GM19238 (cell line): ENCODE results near the gene GARNL3.

Experiments
- DNase-seq: peaks from one replicate; pipeline ENCODE4 v3.0.0; 2011; ENCODE audit warnings: low spot score; ENCODE audit not compliant: insufficient read length

The GARNL3 gene

GRCh38 chr9:127404631-127405030, 140.1 kb downstream of the GARNL3 start:
- no peak for DNase-seq

GRCh38 chr9:127405344-127406125, 141.0 kb downstream of the GARNL3 start:
- no peak for DNase-seq

DNA sequence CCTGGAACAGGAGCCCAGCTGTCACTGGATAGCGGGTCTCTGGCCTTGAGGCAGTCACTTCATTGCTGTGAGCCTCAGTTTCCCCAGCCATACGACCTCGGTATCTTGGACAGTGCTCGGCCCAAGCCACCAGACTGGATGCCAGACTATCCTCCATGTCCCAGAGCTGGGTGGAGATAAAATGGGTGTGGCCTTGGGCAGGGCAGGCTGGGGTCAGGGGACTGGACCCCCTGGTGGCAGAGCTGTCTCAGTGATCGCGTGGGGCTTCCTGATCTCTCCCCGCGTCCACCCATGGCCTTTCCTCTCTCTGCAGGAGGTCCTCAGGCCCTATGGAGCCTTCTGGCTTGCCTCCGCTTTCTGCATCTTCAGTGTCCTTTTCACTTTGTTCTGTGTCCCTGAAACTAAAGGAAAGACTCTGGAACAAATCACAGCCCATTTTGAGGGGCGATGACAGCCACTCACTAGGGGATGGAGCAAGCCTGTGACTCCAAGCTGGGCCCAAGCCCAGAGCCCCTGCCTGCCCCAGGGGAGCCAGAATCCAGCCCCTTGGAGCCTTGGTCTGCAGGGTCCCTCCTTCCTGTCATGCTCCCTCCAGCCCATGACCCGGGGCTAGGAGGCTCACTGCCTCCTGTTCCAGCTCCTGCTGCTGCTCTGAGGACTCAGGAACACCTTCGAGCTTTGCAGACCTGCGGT, 142.4 kb downstream of the GARNL3 start:
- no peak for DNase-seq

GRCh38 chr9:127407492-127407843, 142.9 kb downstream of the GARNL3 start:
- no peak for DNase-seq

- DNase-seq: no peak
These were observed 146.5 kb downstream of the GARNL3 start for GRCh38 chr9:127411122-127411521.

- DNase-seq: no peak
These were observed 150.6 kb downstream of the GARNL3 start for GRCh38 chr9:127415141-127415540.

DNA sequence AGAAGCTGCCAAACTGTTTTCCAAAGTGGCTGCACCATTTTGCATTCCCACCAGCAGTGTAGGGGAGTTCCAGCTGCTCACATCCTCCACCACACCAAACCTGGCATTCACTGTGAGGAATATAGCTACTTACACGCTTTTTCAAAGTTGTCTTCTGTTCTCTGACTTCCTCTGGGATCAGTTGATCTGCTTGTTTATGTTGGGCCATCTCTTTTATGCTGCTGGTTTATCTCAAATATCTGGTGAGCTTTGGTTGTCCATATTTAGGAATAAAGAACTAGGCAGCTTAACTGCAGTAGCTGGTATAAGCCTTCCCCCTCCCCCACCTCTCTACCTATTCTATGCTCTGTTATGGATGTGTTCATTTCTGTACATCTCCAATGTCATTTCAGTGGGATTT, 151.1 kb downstream of the GARNL3 start:
- DNase-seq: no peak

DNA sequence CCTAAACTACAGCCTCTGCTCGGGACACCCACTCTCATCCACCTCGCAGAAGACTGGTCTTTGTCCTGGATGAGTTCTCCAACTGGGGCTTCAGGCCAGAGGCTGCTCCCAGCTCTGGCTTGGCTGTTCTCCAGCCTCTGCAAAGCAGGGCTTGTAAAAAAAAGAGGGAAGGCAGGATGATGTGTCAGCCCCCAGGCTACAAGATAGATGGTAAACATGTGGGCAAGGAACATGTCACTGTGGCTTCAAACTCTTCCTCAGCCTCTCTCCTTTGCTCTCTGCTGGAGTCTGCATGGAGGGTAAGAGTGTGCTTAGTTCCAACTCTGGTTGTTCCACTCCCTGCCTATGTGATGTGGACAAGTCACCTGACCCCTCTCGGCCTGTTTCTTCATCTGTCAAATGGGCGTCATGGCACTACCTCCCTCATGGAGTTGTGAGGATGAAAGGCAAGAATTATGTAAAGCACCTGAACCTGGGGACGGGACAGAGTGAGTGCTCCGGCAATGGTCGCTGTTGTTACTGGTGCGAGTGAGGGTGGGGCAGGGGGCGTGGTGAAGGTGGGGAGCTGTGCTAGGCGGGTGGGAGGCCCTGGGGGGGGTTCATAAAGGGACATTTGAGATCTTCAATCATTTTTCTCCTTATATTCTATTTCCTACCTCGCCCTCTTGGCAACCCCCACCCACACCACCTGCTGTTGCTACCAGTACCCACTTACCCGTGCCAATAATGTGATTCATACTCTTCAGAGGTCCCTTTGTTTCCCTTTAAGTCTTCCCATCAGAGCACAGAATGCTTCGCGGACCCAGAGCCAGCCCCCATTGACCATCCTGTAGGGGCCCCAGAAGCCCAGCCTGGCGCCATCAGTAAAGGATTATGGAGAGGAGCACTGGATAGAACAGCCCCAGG, 152.8 kb downstream of the GARNL3 start:
- DNase-seq: no peak

DNA sequence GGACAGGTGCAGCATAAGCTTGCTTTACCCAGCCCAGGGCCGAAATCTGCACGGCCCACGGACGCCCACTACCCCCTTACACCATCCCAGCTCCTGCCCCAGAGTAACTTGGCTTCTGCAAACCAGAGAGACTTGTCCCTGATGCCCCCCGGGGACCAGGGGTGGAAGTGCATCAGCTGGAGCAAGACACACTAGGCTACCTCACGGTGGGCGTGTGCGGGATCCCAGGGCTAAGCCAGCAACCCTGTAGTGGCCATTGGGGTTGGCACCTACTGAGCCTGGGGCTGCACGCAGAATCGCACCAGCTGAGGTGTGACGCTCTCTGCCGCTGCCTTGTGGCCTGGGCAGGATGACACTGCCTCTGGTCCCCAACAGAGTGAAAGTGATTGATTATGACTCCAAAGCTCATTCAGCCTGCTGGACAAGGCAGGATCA, 153.5 kb downstream of the GARNL3 start:
- peak; percentile 37 for DNase-seq

- DNase-seq: no peak
These were observed 154.8 kb downstream of the GARNL3 start for GRCh38 chr9:127419348-127419747.

DNA sequence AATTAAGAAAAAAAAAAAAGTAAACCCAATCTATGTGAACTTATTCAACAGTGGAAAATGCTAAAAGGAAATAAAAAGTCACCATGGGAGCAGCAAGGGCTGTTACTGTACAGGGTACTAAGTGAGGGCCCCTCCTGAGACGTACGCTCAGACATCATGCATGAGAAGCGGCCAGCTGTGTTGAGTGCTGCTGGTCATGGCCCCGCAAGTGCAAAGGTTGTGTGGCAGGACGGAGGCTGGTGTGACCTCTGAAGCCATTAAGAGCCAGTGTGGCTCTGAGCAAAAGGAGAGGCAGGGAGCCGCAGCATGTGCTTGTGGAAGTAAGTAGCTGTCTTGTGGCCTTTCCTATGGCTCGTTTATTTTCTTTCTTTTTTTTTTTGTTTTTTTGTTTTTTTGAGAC, 156.5 kb downstream of the GARNL3 start:
- no peak for DNase-seq

DNA sequence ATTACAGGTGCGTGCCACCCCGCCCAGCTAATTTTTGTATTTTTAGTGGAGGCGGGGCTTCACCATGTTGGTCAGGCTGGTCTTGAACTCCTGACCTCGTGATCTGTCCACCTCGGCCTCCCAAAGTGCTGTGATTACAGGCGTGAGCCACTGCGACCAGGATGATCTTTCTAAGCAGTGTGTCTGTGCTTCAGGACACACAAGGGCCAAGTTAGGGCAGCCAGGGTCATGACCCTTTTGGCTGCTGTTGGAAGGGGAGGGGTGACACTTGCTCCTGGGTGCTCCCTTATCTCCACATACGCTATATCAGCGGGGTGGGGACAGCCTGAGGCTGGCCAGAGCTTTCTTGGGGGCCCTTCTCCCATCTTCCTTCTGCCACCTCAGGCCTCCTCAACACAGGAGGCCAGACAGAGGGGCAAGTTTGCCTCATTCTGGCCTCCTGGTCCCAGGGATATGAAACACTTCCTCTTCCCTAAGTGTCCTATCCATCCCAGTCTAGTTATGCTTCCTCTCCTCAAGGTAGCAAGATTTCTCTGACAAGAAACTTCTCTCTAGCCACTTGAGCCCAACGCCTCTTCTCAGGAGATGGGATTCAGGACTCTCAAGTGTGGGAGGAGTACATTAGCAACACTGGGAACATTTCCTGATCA, 157.7 kb downstream of the GARNL3 start:
- DNase-seq: no peak

- DNase-seq: no peak
These were observed 158.2 kb downstream of the GARNL3 start for GRCh38 chr9:127422787-127423186.

DNA sequence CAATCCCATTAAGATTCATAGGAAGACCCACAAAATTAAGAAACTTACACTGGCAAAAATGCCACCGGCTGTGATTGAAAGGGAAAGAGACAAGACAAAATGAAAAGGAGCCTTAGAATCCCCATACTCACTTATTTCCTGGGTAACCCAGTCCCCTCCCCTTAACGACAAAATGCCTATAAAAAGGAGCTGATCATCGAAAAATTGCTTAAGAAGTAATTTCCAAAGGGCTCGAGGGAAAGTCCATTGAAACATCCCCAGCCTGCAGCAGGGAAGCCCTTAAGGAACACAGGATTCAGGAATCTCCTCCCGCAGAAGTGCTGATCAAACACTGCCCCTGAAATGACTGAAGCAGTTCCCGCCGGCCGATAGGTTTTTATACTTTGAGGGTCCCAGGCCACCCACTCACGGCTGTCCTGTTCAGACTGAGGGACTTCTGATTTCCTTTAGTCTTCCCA, 158.9 kb downstream of the GARNL3 start:
- DNase-seq: no peak

DNA sequence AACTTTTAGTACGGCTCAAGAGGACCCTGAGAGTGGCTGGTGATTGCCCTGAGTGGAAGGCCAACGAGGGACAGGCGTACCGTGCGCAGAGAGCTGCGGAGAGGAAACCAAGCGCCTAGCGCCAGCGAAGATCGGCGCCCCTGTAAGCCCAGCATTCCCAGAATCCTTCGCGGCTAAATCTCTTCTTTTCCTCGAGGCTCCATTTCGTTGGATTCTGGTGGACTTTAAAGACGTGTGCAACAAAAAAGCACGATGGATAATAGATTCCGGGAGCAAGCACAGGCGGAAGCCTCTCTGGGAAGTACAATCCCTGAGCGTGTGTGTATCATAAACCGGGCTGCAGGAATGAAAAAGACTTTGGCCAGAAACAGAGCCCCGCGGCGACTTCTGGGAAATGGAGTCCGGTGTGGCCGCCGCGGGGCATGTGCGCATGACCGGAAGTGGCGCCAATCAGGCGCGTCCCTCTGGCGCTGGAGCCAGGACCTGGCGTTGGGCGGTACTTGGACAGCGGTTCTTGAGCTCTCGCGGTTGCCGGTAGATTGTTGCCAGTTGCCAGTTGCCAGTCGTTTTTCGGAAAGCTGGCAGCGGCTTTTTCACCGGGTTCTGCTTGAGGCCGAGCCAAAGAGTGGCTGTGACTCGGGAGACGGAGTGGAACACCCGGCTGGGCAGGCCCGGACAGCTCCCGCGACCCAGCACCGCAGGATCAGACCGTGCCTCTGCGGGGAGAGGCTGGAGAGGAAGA, 159.5 kb downstream of the GARNL3 start, which contains the start of gene ZNF79:
Gene ZNF79 (plus strand): TSS at position 449 of the 742 bp plus-strand sequence. CDS start 406 bp downstream, outside the sequence.
- DNase-seq: peak; percentile 97

GRCh38 chr9:127424676-127424999, 160.1 kb downstream of the GARNL3 start:
- DNase-seq: no peak

DNA sequence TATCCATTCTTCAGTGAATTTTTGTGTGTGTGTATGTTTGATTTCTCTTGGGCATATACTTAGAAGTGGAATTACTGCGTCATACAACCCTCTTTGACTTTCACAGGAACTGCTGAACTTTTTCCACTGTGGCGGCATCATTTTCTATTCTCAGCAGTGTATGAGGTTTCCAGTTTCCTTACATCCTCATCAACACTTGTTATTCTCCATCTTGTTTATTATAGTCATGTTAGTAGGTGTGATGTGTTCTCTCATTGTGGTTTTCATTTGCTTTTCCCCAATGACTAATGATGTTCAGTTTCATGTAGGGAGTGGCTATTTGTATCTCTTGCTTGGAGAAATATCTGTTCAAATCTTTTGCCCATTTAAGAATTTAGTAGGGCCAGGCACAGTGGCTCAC, 162.2 kb downstream of the GARNL3 start:
- DNase-seq: no peak

DNA sequence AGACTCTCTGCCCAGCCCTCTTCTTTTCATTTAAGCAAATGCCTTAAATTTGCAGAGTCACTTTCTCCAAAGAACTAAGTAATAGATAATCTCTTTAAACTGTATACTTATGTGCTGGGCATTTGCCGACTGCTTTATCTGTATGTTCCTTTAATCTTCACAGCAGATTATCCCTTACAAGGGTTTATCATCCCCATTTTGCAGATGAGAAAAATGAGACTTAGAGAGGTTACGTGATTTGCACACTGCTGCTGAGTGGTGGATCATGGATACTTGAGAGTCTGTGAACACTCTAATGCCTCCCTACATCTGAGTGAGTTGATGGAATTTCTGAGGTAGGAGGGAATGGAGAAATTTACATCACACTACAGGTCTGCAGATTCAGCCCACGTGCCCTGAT, 163.8 kb downstream of the GARNL3 start:
- no peak for DNase-seq

DNA sequence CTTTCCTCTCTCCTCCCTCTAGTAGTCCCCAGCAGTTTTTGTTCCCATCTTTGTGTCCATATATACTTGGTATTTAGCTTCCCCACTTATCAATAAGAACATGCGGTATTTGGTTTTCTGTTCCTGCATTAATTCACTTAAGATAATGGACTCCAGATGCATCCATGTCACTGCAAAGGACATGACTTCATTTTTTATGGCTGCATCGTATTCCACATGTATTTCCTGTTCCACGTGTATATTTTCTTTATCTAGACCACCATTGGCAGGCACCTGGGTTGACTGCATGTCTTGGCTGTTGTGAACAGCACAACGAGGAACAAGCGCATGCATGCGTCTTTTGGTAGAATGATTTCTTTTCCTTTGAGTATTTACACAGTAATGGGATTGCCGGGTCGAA, 165.8 kb downstream of the GARNL3 start:
- no peak for DNase-seq

DNA sequence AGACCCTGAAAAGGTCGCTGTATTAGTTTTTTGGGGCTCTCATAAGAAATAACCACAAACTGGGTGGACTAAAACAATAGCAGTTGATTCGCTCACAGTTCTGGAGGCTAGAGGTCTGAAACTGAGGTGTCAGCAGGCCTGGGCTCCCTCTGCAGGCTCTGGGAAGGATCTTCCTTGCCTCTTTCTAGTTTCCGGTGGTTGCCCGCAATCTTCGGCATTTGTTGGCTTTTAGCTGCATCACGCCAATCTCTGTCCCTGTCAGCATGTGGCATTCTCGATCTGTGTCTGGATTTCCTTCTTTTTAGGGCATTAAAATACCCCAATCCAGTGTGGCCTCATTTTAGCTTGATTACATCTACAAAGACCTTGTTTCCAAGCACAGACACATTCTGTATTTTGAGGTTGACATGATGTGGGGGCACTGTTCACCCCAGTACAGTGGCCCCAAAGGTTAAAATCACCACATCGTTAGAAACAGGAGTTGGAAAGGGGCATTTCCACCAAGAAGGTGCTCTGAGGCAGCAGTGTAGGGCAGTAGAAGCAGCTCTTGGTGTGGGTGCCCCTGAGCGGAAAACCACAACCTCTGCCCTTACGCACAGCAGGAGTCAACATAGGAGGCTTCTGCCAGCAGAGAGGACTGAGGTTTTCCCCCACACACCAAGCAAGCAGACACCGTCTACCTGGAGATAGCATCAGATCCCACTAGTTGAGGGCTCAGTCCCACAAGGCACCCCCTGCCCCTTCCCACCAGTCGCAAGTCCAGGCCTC, 173.1 kb downstream of the GARNL3 start:
- DNase-seq: no peak
